ENCODE results near the gene SOHLH1.

GRCh38 chr9:135695642-135696041 is 3.6 kb downstream of the SOHLH1 start:
- TF ChIP-seq CTCF (conservative IDR thresholded peaks at IDR 0.05 in 1 of 2, IDR thresholded peaks at IDR 0.05 in 1 of 2; ENCODE audit: low read depth in 1 of 2, low read length in 2 of 2) = no peak
- TF ChIP-seq EZH2 (IDR thresholded peaks at IDR 0.05; ENCODE audit: low read length, missing control alignments) = no peak

Data from fibroblast of lung (primary cell).